A549 (cell line): ENCODE measurements around the gene SSUH2.

ENCODE experiments used
- ESRRA ChIP-seq: fragments of 150-350 bp; IDR thresholded peaks from 2 replicates; pipeline ENCODE4 v1.6.1; 2014; ENCODE audit warnings: mild to moderate bottlenecking, low read length, borderline replicate concordance
- GATA3 ChIP-seq: IDR thresholded peaks from 2 replicates; pipeline ENCODE4 v1.6.1; 2012; ENCODE audit warnings: borderline replicate concordance
- JUN ChIP-seq, 2 experiments: fragments of >200 bp; sonication (Bioruptor Twin); formaldehyde crosslinking; IDR thresholded peaks; 2 replicates in 1 of 2; 3 replicates in 1 of 2; pipeline ENCODE4 v1.6.1; 2016 to 2017
- NR3C1 ChIP-seq: fragments of >200 bp; sonication (Bioruptor Twin); formaldehyde crosslinking; IDR thresholded peaks from 3 replicates; pipeline ENCODE4 v1.6.1; 2017
- POLR2A ChIP-seq: IDR thresholded peaks from 2 replicates; pipeline ENCODE4 v1.6.1; 2012; ENCODE audit warnings: mild to moderate bottlenecking, low read length
- RFX5 ChIP-seq: fragments of 450-650 bp; IDR thresholded peaks from 2 replicates; pipeline ENCODE4 v1.7.1; 2014; ENCODE audit warnings: antibody characterized with exemption, mild to moderate bottlenecking, moderate library complexity
- SREBF2 ChIP-seq: fragments of 450-650 bp; IDR thresholded peaks from 2 replicates; pipeline ENCODE4 v1.6.1; 2014; ENCODE audit warnings: mild to moderate bottlenecking, moderate library complexity
- TP53 ChIP-seq: fragments of 250-450 bp; sonication (Bioruptor Pico); IDR thresholded peaks from 2 replicates; pipeline ENCODE4 v1.5.0; 2021; ENCODE audit warnings: mild to moderate bottlenecking, moderate library complexity
- ZC3H11A ChIP-seq: fragments of 450-650 bp; IDR thresholded peaks from 2 replicates; pipeline ENCODE4 v1.6.1; 2014; ENCODE audit warnings: antibody characterized with exemption, mild to moderate bottlenecking
- TF ChIP-seq, protein P1 (sequence below): fragments of >200 bp; sonication (Bioruptor Twin); formaldehyde crosslinking; IDR thresholded peaks from 3 replicates; pipeline ENCODE4 v1.5.1; 2016
- TF ChIP-seq, protein P2 (sequence below): fragments of 200-600 bp; sonication (generic); IDR thresholded peaks from 2 replicates; pipeline ENCODE4 v1.6.1; 2016; ENCODE audit warnings: antibody characterized with exemption, mild to moderate bottlenecking, moderate library complexity
- TF ChIP-seq, protein P3 (sequence below): fragments of 450-650 bp; IDR thresholded peaks from 2 replicates; pipeline ENCODE4 v1.6.1; 2014; ENCODE audit warnings: antibody characterized with exemption

- TF ChIP-seq, protein P1, sequence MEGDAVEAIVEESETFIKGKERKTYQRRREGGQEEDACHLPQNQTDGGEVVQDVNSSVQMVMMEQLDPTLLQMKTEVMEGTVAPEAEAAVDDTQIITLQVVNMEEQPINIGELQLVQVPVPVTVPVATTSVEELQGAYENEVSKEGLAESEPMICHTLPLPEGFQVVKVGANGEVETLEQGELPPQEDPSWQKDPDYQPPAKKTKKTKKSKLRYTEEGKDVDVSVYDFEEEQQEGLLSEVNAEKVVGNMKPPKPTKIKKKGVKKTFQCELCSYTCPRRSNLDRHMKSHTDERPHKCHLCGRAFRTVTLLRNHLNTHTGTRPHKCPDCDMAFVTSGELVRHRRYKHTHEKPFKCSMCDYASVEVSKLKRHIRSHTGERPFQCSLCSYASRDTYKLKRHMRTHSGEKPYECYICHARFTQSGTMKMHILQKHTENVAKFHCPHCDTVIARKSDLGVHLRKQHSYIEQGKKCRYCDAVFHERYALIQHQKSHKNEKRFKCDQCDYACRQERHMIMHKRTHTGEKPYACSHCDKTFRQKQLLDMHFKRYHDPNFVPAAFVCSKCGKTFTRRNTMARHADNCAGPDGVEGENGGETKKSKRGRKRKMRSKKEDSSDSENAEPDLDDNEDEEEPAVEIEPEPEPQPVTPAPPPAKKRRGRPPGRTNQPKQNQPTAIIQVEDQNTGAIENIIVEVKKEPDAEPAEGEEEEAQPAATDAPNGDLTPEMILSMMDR: no peak
- TF ChIP-seq POLR2A (no peak), SREBF2 (no peak), TP53 (CRISPR knock-in tag) (no peak), NR3C1 (no peak), RFX5 (no peak), ESRRA (no peak), JUN (IDR thresholded peaks at IDR 0.05) (no peak), GATA3 (no peak), ZC3H11A (no peak)
- TF ChIP-seq, protein P2, sequence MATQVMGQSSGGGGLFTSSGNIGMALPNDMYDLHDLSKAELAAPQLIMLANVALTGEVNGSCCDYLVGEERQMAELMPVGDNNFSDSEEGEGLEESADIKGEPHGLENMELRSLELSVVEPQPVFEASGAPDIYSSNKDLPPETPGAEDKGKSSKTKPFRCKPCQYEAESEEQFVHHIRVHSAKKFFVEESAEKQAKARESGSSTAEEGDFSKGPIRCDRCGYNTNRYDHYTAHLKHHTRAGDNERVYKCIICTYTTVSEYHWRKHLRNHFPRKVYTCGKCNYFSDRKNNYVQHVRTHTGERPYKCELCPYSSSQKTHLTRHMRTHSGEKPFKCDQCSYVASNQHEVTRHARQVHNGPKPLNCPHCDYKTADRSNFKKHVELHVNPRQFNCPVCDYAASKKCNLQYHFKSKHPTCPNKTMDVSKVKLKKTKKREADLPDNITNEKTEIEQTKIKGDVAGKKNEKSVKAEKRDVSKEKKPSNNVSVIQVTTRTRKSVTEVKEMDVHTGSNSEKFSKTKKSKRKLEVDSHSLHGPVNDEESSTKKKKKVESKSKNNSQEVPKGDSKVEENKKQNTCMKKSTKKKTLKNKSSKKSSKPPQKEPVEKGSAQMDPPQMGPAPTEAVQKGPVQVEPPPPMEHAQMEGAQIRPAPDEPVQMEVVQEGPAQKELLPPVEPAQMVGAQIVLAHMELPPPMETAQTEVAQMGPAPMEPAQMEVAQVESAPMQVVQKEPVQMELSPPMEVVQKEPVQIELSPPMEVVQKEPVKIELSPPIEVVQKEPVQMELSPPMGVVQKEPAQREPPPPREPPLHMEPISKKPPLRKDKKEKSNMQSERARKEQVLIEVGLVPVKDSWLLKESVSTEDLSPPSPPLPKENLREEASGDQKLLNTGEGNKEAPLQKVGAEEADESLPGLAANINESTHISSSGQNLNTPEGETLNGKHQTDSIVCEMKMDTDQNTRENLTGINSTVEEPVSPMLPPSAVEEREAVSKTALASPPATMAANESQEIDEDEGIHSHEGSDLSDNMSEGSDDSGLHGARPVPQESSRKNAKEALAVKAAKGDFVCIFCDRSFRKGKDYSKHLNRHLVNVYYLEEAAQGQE: no peak
- TF ChIP-seq, protein P3, sequence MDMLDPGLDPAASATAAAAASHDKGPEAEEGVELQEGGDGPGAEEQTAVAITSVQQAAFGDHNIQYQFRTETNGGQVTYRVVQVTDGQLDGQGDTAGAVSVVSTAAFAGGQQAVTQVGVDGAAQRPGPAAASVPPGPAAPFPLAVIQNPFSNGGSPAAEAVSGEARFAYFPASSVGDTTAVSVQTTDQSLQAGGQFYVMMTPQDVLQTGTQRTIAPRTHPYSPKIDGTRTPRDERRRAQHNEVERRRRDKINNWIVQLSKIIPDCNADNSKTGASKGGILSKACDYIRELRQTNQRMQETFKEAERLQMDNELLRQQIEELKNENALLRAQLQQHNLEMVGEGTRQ: no peak
Observed at GRCh38 chr3:8632402-8633237, 12.0 kb downstream of the SSUH2 start.
